COR-L47 (cell line): ENCODE results near the gene SLC22A7.
A peak's percentile ranks its signal among the peaks of the same experiment; 100 is the strongest.
"Not testable (repeated sequence)": the region's sequence is repeated elsewhere in the genome, so short reads cannot be mapped to it uniquely, and the experiment has no call there.

Experiments used
- DNase-seq: peaks from one replicate; lab custom pipeline; 2025; lab: John Stamatoyannopoulos, UW

The SLC22A7 gene

GRCh38 chr6:43302126-43302525 is 4.1 kb downstream of the SLC22A7 start:
- no peak for DNase-seq

- DNase-seq, result not testable (repeated sequence)
These were observed 4.9 kb downstream of the SLC22A7 start for GRCh38 chr6:43303006-43303405.

DNA sequence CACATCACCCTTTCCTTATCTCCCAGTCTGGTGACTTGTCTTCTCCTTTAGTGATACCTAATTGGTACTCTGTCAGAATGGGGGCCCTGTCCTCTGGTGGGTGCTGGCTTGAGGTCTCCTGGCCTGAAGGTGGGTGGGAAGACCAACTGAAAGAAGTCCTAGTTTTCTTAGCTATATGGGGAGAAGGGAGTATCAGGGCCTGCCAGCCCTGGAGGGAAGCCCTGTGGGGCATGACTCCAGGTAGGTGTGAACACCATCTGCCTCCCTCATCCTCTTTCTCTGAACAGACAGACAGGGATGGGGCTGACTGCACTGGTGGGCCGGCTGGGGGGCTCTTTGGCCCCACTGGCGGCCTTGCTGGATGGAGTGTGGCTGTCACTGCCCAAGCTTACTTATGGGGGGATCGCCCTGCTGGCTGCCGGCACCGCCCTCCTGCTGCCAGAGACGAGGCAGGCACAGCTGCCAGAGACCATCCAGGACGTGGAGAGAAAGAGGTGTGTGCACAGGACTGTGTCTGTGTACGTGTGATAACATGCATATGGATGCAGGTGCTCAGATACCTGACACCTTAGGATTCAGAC is 5.8 kb downstream of the SLC22A7 start:
- no peak for DNase-seq

DNA sequence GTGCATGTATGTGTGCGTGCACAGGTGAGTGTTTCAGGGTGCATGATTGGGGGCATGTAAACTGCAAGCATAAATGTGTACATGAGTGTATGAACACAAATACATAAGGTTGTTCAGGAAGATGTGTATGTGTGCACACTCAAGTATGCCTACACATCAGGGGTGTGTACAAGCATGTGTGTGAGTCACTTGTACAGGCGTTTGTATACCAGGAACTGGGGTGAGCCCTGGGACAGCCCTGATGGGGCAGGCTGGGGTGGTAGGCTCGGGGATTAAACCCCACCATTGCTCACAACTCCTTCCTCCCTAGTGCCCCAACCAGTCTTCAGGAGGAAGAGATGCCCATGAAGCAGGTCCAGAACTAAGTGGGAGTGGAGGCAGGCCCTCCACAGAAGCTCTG is 6.3 kb downstream of the SLC22A7 start:
- no peak for DNase-seq

DNA sequence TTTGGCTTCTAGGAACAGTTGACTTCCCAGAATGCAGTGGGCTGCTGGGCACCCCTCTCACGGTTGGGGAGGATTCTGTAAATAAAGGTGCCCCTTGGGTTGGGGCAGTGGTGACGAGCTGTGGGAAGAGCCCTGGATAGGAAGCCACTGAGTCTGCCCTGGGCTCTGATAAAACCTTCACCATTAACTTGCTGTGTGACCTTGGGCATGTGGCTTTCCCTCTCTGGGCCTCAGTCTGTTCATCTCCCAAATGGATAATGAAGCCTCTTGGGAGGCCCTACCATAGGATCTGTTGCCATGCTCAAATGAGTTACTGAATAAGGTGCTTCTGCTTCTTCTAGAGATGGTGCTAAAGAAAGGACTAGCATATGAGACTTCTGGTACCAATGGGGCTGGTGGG is 6.8 kb downstream of the SLC22A7 start:
- no peak for DNase-seq

DNA sequence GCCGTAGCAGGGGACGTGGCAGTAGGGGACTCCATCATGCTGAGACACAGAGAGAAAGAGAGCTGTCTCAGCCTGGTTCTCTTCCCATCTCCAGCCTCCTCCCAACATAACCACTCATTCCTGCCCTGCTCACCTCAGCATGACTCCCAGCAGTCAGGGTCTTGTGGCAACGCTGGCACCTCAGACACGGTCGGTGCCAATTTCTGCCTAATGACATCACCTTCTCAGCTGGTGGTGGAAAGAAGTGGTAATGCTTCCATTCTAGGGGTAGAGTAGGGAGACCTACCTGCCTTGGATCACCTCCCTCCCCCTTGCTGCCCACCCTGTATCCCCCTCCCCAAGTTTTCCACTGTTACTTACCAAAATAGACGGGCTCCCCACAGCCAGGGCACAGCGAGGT is 8.0 kb downstream of the SLC22A7 start:
- DNase-seq, result no peak

DNA sequence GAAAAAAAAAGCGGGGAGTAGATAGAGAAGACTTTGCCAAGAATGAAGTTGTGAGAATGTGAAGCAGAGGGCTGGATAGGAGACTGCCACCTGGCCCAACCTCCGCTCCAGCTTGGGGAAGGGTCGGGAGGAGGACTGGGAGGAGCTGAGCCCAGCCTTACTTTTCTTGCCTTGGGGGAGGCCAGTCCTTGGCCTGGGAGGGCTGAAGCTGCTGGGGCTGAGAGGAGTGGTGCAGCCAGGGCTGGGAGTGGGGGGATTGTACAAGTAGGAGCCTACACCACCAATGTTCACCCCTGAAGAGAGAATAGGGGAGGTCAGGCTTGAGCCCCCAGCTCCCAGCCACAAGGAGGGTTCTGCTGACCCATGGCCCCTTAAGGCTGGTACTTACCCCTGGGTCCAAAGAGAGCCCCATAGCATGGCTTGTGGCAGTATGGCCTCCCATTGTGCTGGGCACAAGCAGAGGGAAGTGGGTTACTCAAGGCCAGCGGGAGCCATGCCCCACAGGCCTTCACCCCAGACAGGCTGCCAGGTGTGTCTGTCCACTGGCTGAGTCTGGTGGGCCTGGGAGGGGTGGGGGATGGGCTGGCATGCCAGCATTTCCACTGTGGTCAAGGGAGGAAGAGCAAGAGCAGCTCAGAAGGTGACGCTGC is 9.5 kb downstream of the SLC22A7 start:
- no peak for DNase-seq

- no peak for DNase-seq
These were observed 10.3 kb downstream of the SLC22A7 start, which contains the start of gene CRIP3 for GRCh38 chr6:43308101-43308989. Gene CRIP3, minus strand, starts transcription at chr6:43308826. Its CDS starts 34 bp downstream, at chr6:43308792.

DNA sequence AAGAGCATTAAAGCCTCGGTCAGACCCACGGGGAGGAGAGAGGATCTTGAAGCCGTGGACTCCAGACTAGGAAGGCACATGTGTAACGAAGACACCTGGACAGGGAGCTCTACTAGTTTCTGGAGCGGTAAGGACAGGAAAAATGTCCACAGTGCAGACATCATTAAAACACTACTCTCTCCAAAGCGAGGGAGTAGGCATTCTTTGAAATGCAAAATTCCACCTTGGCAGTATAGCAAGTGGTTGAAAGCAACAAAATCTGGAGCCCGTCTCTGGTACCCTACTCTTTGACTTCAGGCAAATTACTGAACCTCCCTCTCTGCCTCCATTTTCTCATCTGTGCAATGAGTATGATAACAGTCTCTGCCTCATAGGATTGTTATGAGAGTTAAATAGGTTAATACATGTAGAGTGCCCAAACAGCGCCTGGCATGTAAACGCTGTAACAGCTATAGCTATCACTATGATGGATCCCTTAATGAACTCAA is 11.0 kb downstream of the SLC22A7 start:
- no peak for DNase-seq

- no peak for DNase-seq
These were observed 12.1 kb downstream of the SLC22A7 start for GRCh38 chr6:43310134-43310533.

DNA sequence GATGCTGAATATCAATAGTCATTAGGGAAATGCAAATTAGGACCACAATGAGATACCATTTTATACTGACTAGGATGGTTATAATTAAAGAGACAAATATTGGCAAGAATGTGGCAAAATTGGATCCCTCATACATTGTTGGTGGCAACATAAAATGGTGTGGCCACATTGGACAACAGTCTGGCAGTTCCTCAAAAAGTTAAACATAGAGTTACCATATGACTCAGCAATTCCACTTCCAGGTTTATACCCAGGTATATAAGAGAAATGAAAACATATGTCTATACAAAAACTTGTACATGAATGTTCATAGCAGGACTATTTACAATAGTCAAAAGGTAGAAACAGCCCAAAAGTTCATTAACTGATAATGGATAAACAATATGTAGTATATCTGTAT is 12.6 kb downstream of the SLC22A7 start:
- DNase-seq, result no peak

DNA sequence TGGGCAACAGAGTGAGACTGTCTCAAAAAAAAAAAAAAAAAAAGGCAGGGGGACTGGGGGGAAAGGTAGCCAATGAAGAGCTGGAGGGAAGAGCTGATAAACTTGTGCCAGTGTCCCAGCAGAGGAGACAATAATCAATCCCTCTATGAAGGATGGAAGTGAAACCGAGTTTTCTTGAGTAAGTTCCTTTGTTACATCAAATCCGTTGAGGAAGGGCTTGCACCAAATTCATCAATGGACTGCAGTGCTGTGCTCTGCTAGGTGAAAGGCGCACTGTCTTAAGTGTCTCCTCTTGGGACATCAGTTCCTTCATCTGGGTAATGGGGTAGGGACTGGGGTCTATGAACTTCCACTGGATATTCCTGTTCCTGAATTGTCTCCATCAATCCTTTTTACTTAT is 13.6 kb downstream of the SLC22A7 start:
- no peak for DNase-seq

DNA sequence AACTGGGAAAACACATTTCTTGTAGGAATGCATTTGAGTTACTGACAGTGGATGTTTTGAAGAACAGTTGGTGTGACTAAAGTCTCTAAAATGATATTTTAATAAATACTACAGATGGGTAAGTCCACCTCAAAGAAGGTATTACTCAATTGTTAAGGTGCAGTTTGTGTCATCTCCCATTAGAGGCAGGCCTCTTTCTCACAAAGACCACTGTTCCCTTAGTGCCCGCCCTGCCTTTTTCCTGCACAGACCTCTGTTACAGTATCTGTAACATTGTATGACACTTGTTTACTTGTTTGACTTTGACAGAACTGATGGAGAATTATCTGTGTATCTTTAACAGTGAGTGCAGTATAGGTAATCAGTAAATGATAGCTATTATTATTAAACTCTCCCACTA is 15.8 kb downstream of the SLC22A7 start:
- no peak for DNase-seq

GRCh38 chr6:43318011-43318410 is 20.0 kb downstream of the SLC22A7 start:
- DNase-seq, result no peak

GRCh38 chr6:43325876-43326275 is 27.8 kb downstream of the SLC22A7 start:
- DNase-seq, result no peak

- DNase-seq, result no peak
These were observed 30.5 kb downstream of the SLC22A7 start for GRCh38 chr6:43328528-43328927.

DNA sequence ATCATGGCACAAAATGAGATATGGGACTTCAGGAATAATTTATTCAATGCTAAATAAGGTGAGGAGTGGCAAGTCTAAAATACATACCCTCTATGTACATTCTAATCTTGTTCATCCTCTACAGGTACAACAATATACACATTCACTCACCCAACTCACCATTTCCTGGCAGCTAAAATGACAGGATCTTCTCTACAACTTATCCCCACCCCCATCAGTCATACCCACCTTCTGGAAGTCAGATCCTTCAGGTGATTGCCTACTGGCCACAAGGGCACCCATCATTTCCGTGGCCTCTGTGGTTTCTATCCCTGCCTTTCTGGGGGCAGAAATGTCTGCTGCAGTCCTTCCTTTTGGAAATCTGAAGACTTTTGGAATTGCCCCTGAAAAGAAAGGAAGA is 33.4 kb downstream of the SLC22A7 start:
- DNase-seq, result no peak

- no peak for DNase-seq
These were observed 33.8 kb downstream of the SLC22A7 start for GRCh38 chr6:43331891-43332290.

DNA sequence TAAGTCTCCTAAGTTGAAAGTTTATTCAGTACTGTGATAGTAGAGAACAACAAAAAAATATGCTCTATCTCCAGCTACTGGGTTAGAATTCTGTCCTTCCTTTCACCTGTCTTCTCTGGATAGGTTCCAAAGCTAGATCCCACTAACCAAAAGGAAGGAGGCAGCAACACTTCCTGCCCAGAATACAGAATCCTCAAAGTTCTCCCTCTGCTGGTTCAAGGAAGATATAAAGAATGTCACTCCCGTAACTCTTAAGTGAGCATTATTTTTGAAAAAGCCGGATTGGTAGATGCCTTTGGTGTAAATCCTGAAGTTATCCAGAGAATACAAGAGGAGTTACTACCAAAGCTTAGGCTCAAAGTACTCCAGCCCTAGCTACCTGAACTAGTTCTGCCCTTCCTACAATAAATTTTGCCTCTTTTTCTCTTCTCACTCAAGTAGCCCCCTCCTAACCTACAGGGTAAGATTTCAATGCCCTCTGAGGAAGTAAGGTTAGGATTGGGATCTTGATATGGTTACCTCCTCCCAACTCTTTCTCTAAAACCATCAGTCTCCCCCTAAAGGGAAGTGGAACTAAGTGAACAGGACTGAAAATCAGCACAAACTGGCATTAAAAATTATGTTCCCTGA is 36.5 kb downstream of the SLC22A7 start:
- peak; percentile 48 for DNase-seq

GRCh38 chr6:43335469-43335868 is 37.4 kb downstream of the SLC22A7 start:
- DNase-seq, result no peak

DNA sequence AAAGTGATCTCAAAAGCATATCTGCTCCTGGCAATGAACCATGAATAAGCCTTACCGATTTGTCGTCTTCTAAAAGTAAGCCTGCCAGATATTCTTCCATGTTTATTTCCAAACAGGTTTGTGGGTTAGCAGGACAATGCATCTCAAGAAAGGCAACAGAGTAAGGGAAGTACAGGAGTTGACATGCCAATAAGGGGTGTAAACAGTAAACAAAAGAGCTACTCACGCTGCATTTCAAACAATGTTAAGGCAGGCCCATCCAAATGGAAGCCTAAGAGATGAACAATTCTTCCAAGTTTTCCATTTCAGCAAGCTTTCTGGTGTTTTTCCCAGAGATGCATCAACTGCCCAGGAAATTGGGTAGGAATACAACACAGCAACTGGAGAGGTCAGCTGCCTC is 38.3 kb downstream of the SLC22A7 start:
- no peak for DNase-seq

- no peak for DNase-seq
These were observed 40.2 kb downstream of the SLC22A7 start for GRCh38 chr6:43338243-43338642.
